GM19395 (cell line): ENCODE results near the gene C1orf210.

Experiments used
- ATAC-seq: cut with Tn5 transposase; IDR thresholded peaks from one replicate; pipeline ENCODE4 v1.9.1; 2021; ENCODE audit warnings: mild to moderate bottlenecking, moderate library complexity; ENCODE audit not compliant: unreplicated experiment

The C1orf210 gene

GRCh38 chr1:43296207-43296606, 10.8 kb upstream of the C1orf210 start:
- ATAC-seq, result no peak

DNA sequence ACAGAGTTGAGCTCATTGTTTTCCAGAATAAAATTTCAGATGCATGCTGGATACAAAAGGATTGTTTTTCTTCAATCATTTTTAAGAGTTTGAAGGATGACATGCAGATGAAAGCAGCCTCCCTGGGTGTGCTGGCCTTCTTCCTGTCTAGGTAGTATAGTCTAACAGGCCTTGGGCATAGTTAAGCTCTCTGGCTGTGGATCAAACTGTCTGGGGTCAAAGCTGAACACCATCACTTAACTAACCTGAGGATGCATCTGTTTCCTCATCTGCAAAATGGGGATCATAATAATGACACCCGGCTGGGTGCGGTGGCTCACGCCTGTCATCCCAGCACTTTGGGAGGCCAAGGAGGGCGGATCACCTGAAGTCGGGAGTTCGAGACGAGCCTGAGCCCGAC, 9.4 kb upstream of the C1orf210 start:
- no peak for ATAC-seq

DNA sequence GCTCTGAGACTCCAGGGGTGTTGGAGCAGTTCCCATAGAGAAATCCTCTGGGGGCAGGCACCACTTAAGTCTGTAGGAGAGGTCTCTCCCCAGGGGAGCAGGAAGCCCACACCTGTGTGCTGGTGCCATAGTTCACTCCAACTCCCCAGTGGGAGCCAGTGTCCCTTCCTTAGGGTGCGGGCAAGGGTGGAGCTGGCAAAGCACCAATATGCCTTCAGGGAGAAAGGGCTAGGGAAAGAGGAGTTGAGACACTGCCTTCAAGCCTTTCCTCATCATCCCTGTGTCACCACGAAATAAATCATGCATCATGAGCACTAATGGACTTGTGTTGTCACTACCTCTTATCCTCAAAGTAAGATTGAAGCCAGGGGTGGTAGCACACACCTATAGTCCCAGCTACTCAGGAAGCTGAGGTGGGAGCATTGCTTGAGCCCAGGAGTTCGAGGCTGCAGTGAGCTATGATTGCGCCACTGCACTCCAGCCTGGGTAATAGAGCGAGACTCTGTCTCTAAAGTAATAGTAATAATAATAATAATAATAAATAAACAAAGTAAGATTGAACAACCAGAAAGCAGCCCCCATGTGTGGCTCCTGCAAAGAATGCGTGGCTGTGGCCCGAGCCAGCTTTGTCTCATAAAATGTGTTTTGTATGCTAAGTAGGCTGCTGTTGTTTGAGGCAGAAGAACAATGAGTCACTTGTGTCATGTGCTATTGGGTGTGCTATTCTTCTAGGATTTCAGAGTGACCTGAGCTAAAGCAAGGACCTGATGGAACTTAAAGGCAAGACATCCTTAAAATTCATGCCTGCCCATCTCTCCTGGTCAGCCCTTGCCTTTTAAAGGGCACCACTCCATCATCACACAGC, 8.7 kb upstream of the C1orf210 start:
- no peak for ATAC-seq

- no peak for ATAC-seq
Observed at GRCh38 chr1:43293176-43293575, 7.8 kb upstream of the C1orf210 start.

DNA sequence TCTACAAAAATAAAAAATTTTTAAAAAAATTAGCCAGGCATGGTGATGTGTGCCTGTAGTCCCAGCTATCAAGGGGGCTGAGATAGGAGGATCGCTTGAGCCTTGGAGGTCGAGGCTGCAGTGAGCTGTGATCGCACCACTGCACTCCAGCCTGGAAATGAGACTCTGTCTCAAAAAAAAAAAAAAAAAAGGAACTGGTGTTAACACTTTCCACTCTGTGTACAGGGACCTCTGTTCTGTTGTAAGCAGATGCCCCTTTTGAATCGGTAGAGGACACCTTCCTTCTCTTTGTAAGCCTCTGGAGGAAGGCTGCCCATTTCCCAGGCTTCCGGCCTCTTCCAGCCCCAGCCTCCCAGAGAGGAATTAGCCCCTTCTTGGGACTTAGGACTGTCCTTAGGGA, 7.3 kb upstream of the C1orf210 start:
- ATAC-seq, result no peak

DNA sequence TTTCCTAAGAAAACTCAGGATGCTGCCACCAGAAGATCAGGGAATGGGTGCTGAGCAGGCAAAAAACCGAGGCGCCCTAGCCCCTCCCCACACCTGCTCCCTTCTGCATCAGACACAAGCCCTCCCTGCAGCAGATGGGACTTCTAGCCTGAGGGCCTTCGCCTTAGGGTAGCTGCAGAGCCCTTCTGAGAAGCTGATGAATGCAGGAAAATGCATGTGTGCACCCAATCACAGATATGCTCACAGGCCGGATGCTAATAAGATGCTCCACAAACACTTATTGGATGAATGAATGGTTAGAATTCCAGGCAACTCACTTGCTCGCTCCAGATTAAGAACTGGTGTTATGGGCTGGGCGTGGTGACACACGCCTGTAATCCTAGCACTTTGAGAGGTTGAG, 6.8 kb upstream of the C1orf210 start:
- no peak for ATAC-seq

DNA sequence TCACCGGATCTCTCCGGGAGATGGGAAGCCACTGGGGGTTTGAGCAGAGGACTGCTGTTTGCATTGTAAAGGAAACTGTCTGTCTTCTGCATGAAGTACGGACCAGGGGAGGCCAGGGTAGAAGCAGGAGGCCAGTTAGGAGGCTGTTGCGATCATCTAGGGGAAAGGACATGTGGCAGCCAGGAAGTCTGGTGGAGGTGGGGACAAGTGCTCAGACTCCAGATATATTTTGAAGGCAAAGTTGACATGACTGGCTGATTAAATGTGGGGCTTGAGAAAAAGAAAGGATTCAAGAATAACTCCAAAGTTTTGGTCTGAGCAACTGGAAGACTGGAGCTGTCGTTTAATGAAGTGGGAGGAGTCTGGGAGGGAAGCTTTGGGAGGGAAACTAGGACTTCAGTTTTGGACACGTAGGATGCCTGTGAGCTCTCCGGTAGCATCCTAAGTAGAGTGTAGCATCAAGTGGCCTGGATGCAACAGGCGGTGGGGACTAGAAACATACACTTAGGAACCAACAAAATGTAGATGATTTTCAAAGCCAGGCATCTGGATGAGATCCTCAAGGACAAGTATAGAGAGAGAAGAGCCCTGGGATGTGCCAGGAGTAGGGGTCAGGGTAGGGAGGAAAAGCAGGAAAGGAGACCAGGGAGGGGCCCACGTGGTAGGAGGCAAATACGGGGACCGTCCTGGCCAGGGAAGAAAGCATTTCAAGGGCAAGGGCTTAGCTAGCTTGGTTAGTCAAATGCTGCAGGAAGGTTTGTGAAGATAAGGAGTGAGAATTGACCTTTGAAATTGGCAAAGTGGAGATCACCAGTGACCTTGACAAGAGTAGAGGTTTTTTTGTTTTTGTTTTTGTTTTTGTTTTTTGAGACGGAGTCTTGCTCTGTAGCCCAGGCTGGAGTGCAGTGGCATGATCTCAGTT, 3.7 kb upstream of the C1orf210 start:
- no peak for ATAC-seq

DNA sequence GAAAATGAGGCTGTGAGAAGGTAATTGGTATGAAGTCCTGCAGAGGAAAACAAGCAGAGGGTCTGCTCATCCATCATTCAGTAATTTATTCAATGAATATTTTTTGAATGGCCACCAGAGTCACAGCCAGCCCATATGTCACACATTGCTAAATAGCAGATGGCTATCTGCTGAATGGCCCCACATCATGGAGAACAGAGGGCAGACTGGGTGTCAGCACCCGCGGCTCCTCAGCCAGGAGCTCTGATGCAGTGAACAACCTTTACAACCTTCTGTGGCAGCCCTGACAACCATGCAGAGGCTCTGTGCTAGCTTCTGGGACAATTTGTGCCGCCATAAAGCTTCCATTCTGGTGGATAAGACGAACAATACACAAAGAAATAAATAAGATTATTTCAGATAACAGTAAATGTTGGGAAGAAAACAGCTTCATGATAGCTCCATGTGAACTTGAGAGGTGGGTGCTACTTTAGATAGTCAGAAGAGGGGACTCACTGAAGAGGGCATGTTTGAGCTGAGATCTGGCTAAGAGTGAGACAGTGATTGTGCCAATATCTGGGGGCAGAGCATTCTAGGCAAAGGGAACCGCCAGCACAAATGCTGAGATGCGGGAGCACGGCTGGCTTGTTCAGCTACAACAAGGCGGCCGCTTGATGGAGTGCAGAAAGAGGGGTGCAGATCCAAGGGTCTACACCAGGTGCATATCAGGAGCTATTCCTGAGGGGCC, 2.8 kb upstream of the C1orf210 start:
- ATAC-seq, result no peak

- no peak for ATAC-seq
Observed at GRCh38 chr1:43286533-43286932, 1.2 kb upstream of the C1orf210 start.

DNA sequence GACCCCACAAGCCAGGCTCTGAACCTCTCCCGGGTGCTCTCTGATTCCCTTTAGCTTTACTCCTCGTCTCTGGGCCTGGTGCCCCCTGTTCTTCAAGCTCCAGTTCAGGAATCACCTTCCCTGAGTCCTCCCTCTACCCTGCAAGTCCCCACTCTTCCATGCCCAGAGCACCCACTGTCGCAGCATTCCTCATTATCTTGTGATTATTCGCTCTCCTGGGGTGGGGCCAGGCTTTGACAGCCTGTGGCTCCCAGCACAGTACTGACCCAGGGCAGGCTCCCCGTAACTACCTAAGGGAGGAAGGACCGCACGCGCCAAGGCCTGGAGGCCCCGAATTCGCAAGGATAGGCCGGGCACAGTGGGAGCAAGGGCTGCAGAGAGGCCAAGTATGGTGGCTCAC, 734 bp upstream of the C1orf210 start:
- ATAC-seq, result no peak

GRCh38 chr1:43284546-43285110, 753 bp downstream of the C1orf210 start:
- ATAC-seq, result no peak

- no peak for ATAC-seq
Observed at GRCh38 chr1:43284065-43284464, 1.3 kb downstream of the C1orf210 start.

GRCh38 chr1:43282220-43283195, 2.9 kb downstream of the C1orf210 start:
- ATAC-seq, result no peak

DNA sequence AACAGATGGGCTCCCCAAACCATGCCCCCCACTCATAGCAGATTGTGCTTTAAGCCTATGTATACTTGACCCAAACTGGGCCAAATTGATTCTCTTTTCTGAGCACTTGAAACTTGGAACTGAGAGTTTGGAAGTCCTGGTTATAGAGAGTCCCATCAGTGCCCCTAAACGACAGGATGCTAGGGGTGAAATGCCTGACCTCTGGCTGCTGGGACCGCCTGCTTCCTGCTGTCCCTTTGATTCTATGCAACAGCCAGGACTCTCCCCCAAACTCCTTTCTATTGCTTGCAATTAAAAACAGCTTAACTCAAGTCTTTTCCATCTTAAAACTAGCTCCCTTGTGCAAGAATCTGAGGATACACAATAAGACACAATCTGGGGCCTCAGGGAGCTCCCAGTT, 4.7 kb downstream of the C1orf210 start:
- ATAC-seq, result no peak

DNA sequence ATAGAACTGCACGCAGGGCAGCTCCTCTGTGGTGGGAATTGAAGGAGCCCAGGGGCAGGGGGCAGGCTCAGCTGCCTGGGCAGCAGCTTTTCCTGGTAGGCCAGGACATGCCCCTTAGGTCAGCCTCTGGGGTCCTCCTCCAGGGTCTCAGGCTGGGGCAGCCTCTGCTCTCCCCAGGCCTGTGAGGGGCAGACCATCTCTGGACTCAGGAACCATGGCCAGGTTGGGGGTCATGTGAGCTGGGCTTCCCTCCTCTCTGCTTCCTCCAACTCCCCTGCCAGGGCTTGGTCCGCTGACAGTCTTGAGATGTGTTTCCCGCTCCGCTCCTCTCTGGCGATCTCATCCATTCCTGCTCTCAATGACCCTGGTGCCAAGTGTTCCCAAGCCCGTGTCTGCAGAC, 5.7 kb downstream of the C1orf210 start:
- no peak for ATAC-seq

DNA sequence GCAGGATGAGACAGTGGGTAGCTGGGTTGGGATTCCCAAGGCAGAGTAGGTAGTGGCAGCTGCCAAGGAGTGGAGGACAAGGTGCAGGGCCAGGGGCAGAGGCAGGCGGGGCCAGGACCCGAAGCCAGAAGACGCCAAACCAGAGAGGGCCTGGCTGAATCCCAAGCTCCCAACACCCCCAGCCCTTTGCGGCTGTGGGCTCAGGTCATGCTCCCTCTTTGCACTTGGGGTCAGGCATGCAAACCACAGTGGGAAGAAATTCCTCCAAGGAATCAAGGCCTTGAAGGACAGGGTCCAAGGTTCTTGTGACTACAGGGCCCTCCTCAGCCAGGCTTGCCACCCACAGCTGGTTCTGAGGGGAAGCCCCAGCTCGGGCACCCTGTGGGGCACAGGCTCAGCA, 6.2 kb downstream of the C1orf210 start:
- ATAC-seq, result no peak

DNA sequence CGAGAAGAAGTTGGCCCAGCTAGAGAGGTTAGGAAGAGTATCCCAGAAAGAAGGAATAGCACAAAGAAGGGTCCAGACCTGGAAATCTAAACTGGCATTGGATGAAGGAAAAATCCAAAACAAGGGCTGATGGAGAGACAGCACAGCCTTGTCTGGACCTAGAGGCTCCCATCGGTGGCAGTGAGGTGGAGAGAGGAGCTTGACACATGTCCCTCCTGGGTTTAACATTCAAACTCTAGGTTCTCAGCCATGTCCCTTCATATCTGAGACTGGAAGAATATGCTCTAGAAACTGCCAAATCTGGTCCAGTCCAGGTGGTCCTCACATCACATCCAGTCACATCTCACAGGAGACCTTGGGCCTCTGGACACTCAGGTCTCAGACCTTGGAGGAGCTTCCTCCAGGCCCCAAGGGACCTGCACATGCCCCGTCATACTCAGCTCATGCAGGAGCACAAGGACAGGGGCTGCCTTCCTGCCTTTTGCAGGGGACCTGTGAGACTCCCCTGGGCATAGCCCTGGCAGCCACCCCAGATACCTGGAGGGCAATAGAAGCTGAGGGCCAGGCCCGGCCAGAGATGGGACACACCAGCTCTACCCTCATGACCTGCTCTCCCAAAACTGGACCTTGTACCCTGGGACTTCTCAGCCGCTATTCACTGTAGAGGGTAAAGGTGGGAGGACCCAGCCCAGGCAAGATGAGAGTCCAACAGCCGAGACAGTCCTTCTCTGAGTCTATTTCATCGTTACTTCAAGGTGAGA, 8.1 kb downstream of the C1orf210 start:
- no peak for ATAC-seq

- ATAC-seq, result no peak
Observed at GRCh38 chr1:43276673-43277072, 8.7 kb downstream of the C1orf210 start.
